ENCODE measurements around the gene CIDEA. TPM values are rescaled to one million over a fixed set of nuclear protein-coding genes. Genes with fewer than 3 reads are reported as not detected.
"Not testable (repeated sequence)": the region's sequence is repeated elsewhere in the genome, so short reads cannot be mapped to it uniquely, and the experiment has no call there.

CIDEA gene, protein sequence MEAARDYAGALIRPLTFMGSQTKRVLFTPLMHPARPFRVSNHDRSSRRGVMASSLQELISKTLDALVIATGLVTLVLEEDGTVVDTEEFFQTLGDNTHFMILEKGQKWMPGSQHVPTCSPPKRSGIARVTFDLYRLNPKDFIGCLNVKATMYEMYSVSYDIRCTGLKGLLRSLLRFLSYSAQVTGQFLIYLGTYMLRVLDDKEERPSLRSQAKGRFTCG
- total RNA-seq (under 1 TPM in 1 of 4 donors, not detected in 3; 0.42 TPM), polyA plus RNA-seq (1 to 10 TPM in 2 of 3 donors, under 1 TPM in 1; 0.38 to 2.7 (median 1.0) TPM)
- long read RNA-seq, donor 1: 0 reads
- long read RNA-seq, donor 2: 0 reads

DNA sequence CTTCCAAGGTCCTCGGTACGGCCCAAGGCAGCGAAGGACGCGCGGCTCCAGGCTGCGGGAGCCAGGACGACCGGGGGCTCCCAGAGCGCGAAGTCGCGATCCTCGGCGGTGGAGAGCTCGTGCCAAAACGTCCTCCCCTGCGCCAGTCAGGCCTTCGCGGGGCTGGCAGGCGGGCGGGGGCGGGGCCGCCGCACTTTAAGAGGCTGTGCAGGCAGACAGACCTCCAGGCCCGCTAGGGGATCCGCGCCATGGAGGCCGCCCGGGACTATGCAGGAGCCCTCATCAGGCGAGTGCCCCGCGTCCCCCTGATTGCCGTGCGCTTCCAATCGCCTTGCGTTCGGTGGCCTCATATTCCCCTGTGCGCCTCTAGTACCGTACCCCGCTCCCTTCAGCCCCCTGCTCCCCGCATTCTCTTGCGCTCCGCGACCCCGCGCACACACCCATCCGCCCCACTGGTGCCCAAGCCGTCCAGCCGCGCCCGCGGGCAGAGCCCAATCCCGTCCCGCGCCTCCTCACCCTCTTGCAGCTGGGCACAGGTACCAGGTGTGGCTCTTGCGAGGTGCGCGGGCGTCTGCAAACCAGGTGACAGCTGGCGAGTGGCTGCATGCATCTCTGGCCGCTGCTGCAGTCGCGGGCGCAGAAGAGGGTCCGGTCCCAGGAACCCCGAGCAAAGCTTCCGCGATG lies at the start of gene CIDEA:
Gene CIDEA, plus strand, starts transcription at position 226 of the 684 bp plus-strand sequence. Its CDS starts 23 bp downstream, at position 249.
- peak within 1 kb of the TSS; percentile 56 for H3K4me3 ChIP-seq
- DNase-seq: peak in 1 of 2 donors; percentile 46
- H3K4me1 ChIP-seq: no peaks in the 10 kb centered on the region
- TF ChIP-seq, protein P1, sequence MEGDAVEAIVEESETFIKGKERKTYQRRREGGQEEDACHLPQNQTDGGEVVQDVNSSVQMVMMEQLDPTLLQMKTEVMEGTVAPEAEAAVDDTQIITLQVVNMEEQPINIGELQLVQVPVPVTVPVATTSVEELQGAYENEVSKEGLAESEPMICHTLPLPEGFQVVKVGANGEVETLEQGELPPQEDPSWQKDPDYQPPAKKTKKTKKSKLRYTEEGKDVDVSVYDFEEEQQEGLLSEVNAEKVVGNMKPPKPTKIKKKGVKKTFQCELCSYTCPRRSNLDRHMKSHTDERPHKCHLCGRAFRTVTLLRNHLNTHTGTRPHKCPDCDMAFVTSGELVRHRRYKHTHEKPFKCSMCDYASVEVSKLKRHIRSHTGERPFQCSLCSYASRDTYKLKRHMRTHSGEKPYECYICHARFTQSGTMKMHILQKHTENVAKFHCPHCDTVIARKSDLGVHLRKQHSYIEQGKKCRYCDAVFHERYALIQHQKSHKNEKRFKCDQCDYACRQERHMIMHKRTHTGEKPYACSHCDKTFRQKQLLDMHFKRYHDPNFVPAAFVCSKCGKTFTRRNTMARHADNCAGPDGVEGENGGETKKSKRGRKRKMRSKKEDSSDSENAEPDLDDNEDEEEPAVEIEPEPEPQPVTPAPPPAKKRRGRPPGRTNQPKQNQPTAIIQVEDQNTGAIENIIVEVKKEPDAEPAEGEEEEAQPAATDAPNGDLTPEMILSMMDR (IDR thresholded peaks at IDR 0.05): no peak
- WGBS, 3 donors: 3 to 5% (median 3%) methylated on average over 45 to 69 of the region's 69 CpGs
- H3K9me3 ChIP-seq: no peaks in the 10 kb centered on the region
- no peak within 1 kb of the TSS for H3K27ac ChIP-seq
- H3K27me3 ChIP-seq (ENCODE audit: insufficient read depth in 3 of 3, low read length in 2 of 3): peaks cover 0 to 46% (median 10%) of the 10 kb centered on the region in 3 donors
- H3K36me3 ChIP-seq (ENCODE audit: insufficient read depth in 1 of 2, low read depth in 1 of 2): no peaks in the 10 kb centered on the region
- intact Hi-C loops (cut with DNase I): no loop called here
- ATAC-seq: peak in 2 of 4 donors; percentile 38 to 42

DNA sequence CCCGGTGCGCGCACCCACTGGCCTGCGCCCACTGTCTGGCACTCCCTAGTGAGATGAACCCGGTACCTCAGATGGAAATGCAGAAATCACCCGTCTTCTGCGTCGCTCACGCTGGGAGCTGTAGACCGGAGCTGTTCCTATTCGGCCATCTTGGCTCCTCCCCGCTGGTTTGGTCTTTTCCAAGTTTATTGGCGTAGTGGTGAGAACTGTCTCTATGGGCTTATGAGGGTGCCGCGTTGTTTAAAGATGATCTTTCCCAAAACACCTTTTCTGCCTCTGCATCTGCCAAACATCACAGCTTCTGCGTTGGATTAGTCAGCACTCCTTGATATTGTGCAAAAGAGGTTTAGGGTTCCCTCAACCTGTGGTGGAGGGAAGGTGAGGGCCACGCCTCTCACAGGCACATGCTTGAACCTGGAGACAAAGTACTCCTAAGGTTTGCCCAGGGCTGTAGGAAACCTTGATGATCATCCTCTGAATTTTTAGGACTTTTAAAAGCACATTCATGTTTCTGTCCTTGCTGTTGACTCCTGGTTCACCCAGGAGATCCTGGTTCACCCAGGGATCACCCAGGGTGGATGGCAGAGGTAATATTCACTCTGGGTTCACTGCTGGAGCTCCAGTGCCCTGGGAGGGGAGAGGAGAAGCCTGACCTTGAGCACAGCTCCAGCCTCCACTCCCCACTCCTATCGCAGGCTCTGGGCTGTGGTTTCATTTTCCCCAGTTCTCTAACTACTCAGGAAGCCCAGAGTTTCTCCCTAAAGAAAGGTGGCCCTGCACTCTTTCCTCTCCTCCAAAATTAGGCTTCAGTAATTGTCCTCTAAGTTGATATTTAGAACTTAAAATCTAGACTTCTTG lies 45.6 kb upstream of the CIDEA start:
- H3K4me1 ChIP-seq; H3K27ac ChIP-seq; H3K36me3 ChIP-seq (ENCODE audit: insufficient read depth in 1 of 2, low read depth in 1 of 2); H3K4me3 ChIP-seq; intact Hi-C loops (cut with DNase I); DNase-seq; ATAC-seq; H3K9me3 ChIP-seq; H3K27me3 ChIP-seq (ENCODE audit: insufficient read depth in 3 of 3, low read length in 2 of 3): not testable (repeated sequence)
- 92 to 93% (median 92%) methylated on average over 8 to 13 of the region's 18 CpGs for WGBS, 3 donors

GRCh38 chr18:12212308-12212707 lies 41.9 kb upstream of the CIDEA start:
- DNase-seq; H3K9me3 ChIP-seq; ATAC-seq; H3K4me1 ChIP-seq; H3K27me3 ChIP-seq (ENCODE audit: insufficient read depth in 3 of 3, low read length in 2 of 3); H3K36me3 ChIP-seq (ENCODE audit: insufficient read depth in 1 of 2, low read depth in 1 of 2); intact Hi-C loops (cut with DNase I); H3K27ac ChIP-seq; H3K4me3 ChIP-seq: not testable (repeated sequence)
- no CpG with 5 or more reads among the region's 1 CpG for WGBS, 3 donors

GRCh38 chr18:12214296-12215005 lies 39.7 kb upstream of the CIDEA start:
- H3K4me3 ChIP-seq; H3K9me3 ChIP-seq; H3K4me1 ChIP-seq; H3K27ac ChIP-seq; ATAC-seq; intact Hi-C loops (cut with DNase I); H3K36me3 ChIP-seq (ENCODE audit: insufficient read depth in 1 of 2, low read depth in 1 of 2); DNase-seq; H3K27me3 ChIP-seq (ENCODE audit: insufficient read depth in 3 of 3, low read length in 2 of 3): not testable (repeated sequence)
- 70 to 86% (median 84%) methylated on average over 1 of the region's 1 CpG for WGBS, 3 donors

- 84 to 94% (median 89%) methylated on average over 2 of the region's 4 CpGs for WGBS, 3 donors
- H3K36me3 ChIP-seq (ENCODE audit: insufficient read depth in 1 of 2, low read depth in 1 of 2); ATAC-seq; DNase-seq; H3K27me3 ChIP-seq (ENCODE audit: insufficient read depth in 3 of 3, low read length in 2 of 3); H3K9me3 ChIP-seq; H3K4me1 ChIP-seq; H3K4me3 ChIP-seq; H3K27ac ChIP-seq; intact Hi-C loops (cut with DNase I): not testable (repeated sequence)
Measured at GRCh38 chr18:12216471-12216870, 37.7 kb upstream of the CIDEA start.

GRCh38 chr18:12218603-12219002 lies 35.6 kb upstream of the CIDEA start:
- H3K27ac ChIP-seq; H3K4me1 ChIP-seq; intact Hi-C loops (cut with DNase I); H3K4me3 ChIP-seq; H3K27me3 ChIP-seq (ENCODE audit: insufficient read depth in 3 of 3, low read length in 2 of 3); DNase-seq; H3K36me3 ChIP-seq (ENCODE audit: insufficient read depth in 1 of 2, low read depth in 1 of 2); ATAC-seq; H3K9me3 ChIP-seq: not testable (repeated sequence)
- 71 to 74% (median 71%) methylated on average over 6 of the region's 6 CpGs for WGBS, 3 donors

- H3K36me3 ChIP-seq (ENCODE audit: insufficient read depth in 1 of 2, low read depth in 1 of 2); H3K27me3 ChIP-seq (ENCODE audit: insufficient read depth in 3 of 3, low read length in 2 of 3); ATAC-seq; DNase-seq; H3K27ac ChIP-seq; H3K9me3 ChIP-seq; H3K4me3 ChIP-seq; H3K4me1 ChIP-seq; intact Hi-C loops (cut with DNase I): not testable (repeated sequence)
- WGBS, 3 donors: 38 to 71% (median 54%) methylated on average over 1 of the region's 2 CpGs
Measured at GRCh38 chr18:12222041-12222440, 32.1 kb upstream of the CIDEA start.

- ATAC-seq; H3K4me3 ChIP-seq; intact Hi-C loops (cut with DNase I): not testable (repeated sequence)
Measured at GRCh38 chr18:12223326-12223725, 30.8 kb upstream of the CIDEA start.

GRCh38 chr18:12226807-12227206 lies 27.4 kb upstream of the CIDEA start:
- H3K27me3 ChIP-seq (ENCODE audit: insufficient read depth in 3 of 3, low read length in 2 of 3); H3K4me3 ChIP-seq; H3K36me3 ChIP-seq (ENCODE audit: insufficient read depth in 1 of 2, low read depth in 1 of 2); DNase-seq; H3K9me3 ChIP-seq; H3K4me1 ChIP-seq; intact Hi-C loops (cut with DNase I); H3K27ac ChIP-seq; ATAC-seq: not testable (repeated sequence)
- WGBS, 3 donors: 75 to 91% methylated on average over 1 of the region's 2 CpGs; no CpG with 5 or more reads in 1 of the 3 donors

More at GRCh38 chr18:12223326-12223725, 30.8 kb upstream of the CIDEA start:
- H3K27me3 ChIP-seq (ENCODE audit: insufficient read depth in 3 of 3, low read length in 2 of 3); DNase-seq; H3K4me1 ChIP-seq; H3K27ac ChIP-seq; H3K9me3 ChIP-seq; H3K36me3 ChIP-seq (ENCODE audit: insufficient read depth in 1 of 2, low read depth in 1 of 2): not testable (repeated sequence)
- WGBS, 3 donors: 89 to 93% (median 90%) methylated on average over 1 of the region's 1 CpG

Measured in psoas muscle (tissue), 8 donors.